ENCODE results near the gene GAMT. TPM values are rescaled to one million over a fixed set of nuclear protein-coding genes. Genes with fewer than 3 reads are reported as not detected.

The GAMT gene
- total and polyA plus RNA-seq, 2 of the 13 experiments (the other 11 are each of a cell fraction or from before 2014, with no cell fraction given), result 115 to 124 TPM

DNA sequence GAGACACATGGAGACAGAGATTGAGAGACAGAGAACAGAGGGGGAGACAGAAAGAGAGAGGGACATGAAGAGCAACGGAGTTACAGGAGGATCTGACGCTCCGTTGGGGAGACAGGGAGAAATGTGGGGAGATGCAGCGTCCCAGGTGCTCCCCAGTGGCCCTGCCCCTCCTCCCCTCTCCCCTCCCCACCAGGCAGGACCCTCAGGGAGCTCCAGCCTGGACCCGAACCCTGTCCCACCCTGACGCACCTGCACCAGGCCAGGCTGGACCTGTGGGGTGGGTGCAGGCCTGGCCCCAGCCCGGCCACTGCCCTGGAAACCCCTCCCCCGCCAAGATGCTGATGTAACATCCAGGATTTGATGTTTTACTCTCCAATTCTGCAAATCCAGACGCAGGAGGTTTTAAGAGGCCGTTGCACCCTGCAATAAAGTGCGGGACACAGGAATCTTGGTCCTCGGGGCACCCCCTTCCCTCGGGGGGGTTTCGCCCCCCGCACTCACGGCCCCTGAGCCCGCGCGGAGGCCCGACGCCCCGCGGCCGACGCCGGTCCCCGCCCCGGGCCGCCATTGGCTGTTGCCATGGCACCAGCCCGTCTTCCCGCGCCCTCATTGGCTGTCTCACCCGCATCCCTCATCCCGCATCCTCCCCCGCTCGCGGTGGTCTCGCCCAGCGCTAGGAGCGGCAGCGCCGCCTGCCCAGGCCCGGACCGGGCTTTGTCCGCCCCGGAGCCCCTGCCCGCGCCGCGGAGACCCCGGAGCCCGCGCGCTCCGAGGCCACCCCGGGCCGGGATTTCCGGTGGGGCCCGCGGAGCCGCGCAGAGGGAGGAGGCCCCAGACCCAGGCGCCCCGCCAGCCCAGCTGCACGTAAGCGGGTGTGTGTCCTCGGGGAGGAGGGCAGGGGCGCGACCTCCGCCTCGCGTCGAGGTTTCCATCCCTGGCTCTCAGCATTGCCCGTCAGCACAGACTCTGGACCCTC, 48.4 kb upstream of the GAMT start, which contains the start of gene APC2:
Gene APC2 (plus strand): TSS at position 655 of the 976 bp plus-strand sequence. CDS start 2,881 bp downstream, outside the sequence.
- peaks cover 13% of the 10 kb centered on the region; the same call in 1 of the 2 replicates for H4K20me1 ChIP-seq (ENCODE audit: insufficient read depth, low read length)
- POLR2A ChIA-PET, result no interaction called here
- DNase-seq (ENCODE audit: low spot score) (no peak), ATAC-seq (no peak), FAIRE-seq (no peak)
- no peaks in the 10 kb centered on the region for H3K36me3 ChIP-seq (replicated peaks in 1 of 2; ENCODE audit: control insufficient read depth in 1 of 2, insufficient read depth in 2 of 2, low read length in 2 of 2)
- no peak within 1 kb of the TSS for H3K9ac ChIP-seq (ENCODE audit: insufficient read depth, low read depth, low read length)
- H3K27ac ChIP-seq (ENCODE audit: extremely low read length, insufficient read depth, low read length), result no peak within 1 kb of the TSS
- CTCF ChIA-PET (ENCODE audit: low intra/inter-chr PET ratio, low total read pairs), result no interaction called here
- no TSS peak for BruUV-seq (replicated peaks)
- peaks cover 16 to 73% of the 10 kb centered on the region in 2 experiments for H3K27me3 ChIP-seq (ENCODE audit: control insufficient read depth in 1 of 2, insufficient read depth in 2 of 2, low read length in 2 of 2)
- in situ Hi-C loops (cut with HindIII; ENCODE audit: extremely low pct_ligation_motif_present, low pct_unique_long_range_greater_than_20kb) (no loop called here), intact Hi-C loops (cut with micrococcal nuclease; ENCODE audit: unreplicated experiment) (no loop called here)
- no peaks in the 10 kb centered on the region for H3K9me3 ChIP-seq (ENCODE audit: low read length)
- H3K79me2 ChIP-seq (ENCODE audit: insufficient read depth, low read length), result no peaks in the 10 kb centered on the region
- WGBS (ENCODE audit: low lambda C conversion rate), result 8% methylated on average over 20 of the region's 74 CpGs
- no peak within 1 kb of the TSS for H3K4me2 ChIP-seq (ENCODE audit: low read depth, low read length)
- TF ChIP-seq RFX3 (CRISPR knock-in tag; IDR thresholded peaks at IDR 0.05), result peak; percentile 56; the same call in 1 of the 2 replicates
- TF ChIP-seq, protein P1, sequence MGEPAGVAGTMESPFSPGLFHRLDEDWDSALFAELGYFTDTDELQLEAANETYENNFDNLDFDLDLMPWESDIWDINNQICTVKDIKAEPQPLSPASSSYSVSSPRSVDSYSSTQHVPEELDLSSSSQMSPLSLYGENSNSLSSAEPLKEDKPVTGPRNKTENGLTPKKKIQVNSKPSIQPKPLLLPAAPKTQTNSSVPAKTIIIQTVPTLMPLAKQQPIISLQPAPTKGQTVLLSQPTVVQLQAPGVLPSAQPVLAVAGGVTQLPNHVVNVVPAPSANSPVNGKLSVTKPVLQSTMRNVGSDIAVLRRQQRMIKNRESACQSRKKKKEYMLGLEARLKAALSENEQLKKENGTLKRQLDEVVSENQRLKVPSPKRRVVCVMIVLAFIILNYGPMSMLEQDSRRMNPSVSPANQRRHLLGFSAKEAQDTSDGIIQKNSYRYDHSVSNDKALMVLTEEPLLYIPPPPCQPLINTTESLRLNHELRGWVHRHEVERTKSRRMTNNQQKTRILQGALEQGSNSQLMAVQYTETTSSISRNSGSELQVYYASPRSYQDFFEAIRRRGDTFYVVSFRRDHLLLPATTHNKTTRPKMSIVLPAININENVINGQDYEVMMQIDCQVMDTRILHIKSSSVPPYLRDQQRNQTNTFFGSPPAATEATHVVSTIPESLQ (CRISPR knock-in tag; conservative IDR thresholded peaks at IDR 0.05), result no peak
- no peak for TF ChIP-seq ZNF558 (CRISPR knock-in tag; IDR thresholded peaks at IDR 0.05; ENCODE audit: borderline replicate concordance)
- peak; percentile 75 for TF ChIP-seq NFYC (CRISPR knock-in tag; IDR thresholded peaks at IDR 0.05)
- no peak for TF ChIP-seq ZBTB7A (CRISPR knock-in tag; IDR thresholded peaks at IDR 0.05)
- TF ChIP-seq ZNF256 (CRISPR knock-in tag; conservative IDR thresholded peaks at IDR 0.05), result no peak
- no peak for TF ChIP-seq ZNF232 (CRISPR knock-in tag; IDR thresholded peaks at IDR 0.05; ENCODE audit: borderline replicate concordance)
- TF ChIP-seq ELF1 (CRISPR knock-in tag; IDR thresholded peaks at IDR 0.05), result no peak
- TF ChIP-seq RFXAP (CRISPR knock-in tag; IDR thresholded peaks at IDR 0.05; ENCODE audit: borderline replicate concordance), result 0 out of 2 replicates have a peak, but pooled peaks have one; percentile 38
- TF ChIP-seq EZH2 (conservative IDR thresholded peaks at IDR 0.05; ENCODE audit: low read depth, low read length), result peak; percentile 62; the same call in 1 of the 2 replicates
- no peak for TF ChIP-seq ATRX (CRISPR knock-in tag; IDR thresholded peaks at IDR 0.05; ENCODE audit: borderline replicate concordance)
- peak; percentile 75 for TF ChIP-seq NFYB (CRISPR knock-in tag; IDR thresholded peaks at IDR 0.05)
- TF ChIP-seq ZNF672 (CRISPR knock-in tag; IDR thresholded peaks at IDR 0.05), result no peak
- peak; percentile 77 for TF ChIP-seq RFX1 (IDR thresholded peaks at IDR 0.05)
- H3K4me3 ChIP-seq (replicated peaks in 1 of 3; ENCODE audit: insufficient read depth in 1 of 3, low read depth in 2 of 3, low read length in 3 of 3), result no peak within 1 kb of the TSS
- H3K4me1 ChIP-seq (ENCODE audit: insufficient read depth, low read length), result peaks cover 30% of the 10 kb centered on the region
- H2AFZ ChIP-seq (ENCODE audit: low read length), result no peak within 1 kb of the TSS

Data from HepG2 (cell line).